Lower leg skin (tissue), 4 donors: ENCODE measurements around the gene GAS6. TPM values are rescaled to one million over a fixed set of nuclear protein-coding genes. Genes with fewer than 3 reads are reported as not detected.
"Not testable (repeated sequence)": the region's sequence is repeated elsewhere in the genome, so short reads cannot be mapped to it uniquely, and the experiment has no call there.

Experiments
- DNase-seq, 2 donors: peaks; one replicate each; pipeline ENCODE4 v3.0.0-alpha.2; 2019; ENCODE audit warnings: low spot score in 2 of 2
- H3K4me3 ChIP-seq: fragments of 200-600 bp; sonication (generic); 2 replicates; pipeline ENCODE4 v1.5.1; 2017; ENCODE audit warnings: mild to moderate bottlenecking, low read depth; ENCODE audit not compliant: poor library complexity, severe bottlenecking
- CTCF ChIP-seq, 3 donors: fragments of 450-650 bp; IDR thresholded peaks; one replicate each; pipeline ENCODE4 v1.5.1; 2016; ENCODE audit warnings: antibody characterized with exemption in 3 of 3, mild to moderate bottlenecking in 3 of 3, moderate library complexity in 2 of 3
- POLR2A ChIP-seq, 2 donors: fragments of 450-650 bp; IDR thresholded peaks; one replicate each; pipeline ENCODE4 v1.6.1; 2016 to 2017; ENCODE audit warnings: antibody characterized with exemption in 2 of 2, mild to moderate bottlenecking in 1 of 2, moderate library complexity in 1 of 2
- WGBS, 2 donors: methylation state at CpG; one replicate each; pipeline ENCODE4 v1.1.5; 2018; 5-methylcytosine and 5-hydroxymethylcytosine counted together
- intact Hi-C: fragments of 100-400 bp; cut with DNase I; formaldehyde crosslinking; loops from one replicate; pipeline ENCODE4 v1.15.0; 2023; ENCODE audit warnings: low total_unique reads
- total RNA-seq, 4 donors: library from RNA; depleted of rRNA; stranded (reverse); fragments of >200 nt; gene quantifications; one replicate each; pipeline ENCODE4 v1.1.0, GENCODE V29; 2016

The GAS6 gene
- total RNA-seq, 4 donors from 2014 or later, result 176 to 307 (median 213) TPM

- 82 to 95% methylated on average over 8 to 15 of the region's 18 CpGs for WGBS, 2 donors
- TF ChIP-seq CTCF (IDR thresholded peaks at IDR 0.05) (no peak), POLR2A (IDR thresholded peaks at IDR 0.05) (no peak)
- no peak for DNase-seq
- intact Hi-C loops, result no loop called here
- H3K4me3 ChIP-seq, result no peak overlapping the region
These were observed 12.7 kb upstream of the GAS6 start for GRCh38 chr13:113876346-113877148.

- no peak for DNase-seq
- intact Hi-C loops, result no loop called here
- no peak for TF ChIP-seq CTCF (IDR thresholded peaks at IDR 0.05)
- no peak for TF ChIP-seq POLR2A (IDR thresholded peaks at IDR 0.05)
- WGBS, 2 donors, result 64 to 70% methylated on average over 11 of the region's 11 CpGs
- no peak overlapping the region for H3K4me3 ChIP-seq
These were observed 12.0 kb upstream of the GAS6 start for GRCh38 chr13:113875837-113876281.

- WGBS, 2 donors, result 88 to 92% methylated on average over 4 to 7 of the region's 8 CpGs
These were observed 11.5 kb upstream of the GAS6 start for GRCh38 chr13:113875429-113875815.

GRCh38 chr13:113874579-113875428, 10.9 kb upstream of the GAS6 start:
- TF ChIP-seq POLR2A (IDR thresholded peaks at IDR 0.05) (no peak), CTCF (IDR thresholded peaks at IDR 0.05) (no peak)
- no peak overlapping the region for H3K4me3 ChIP-seq
- WGBS, 2 donors, result 89% methylated on average over 26 of the region's 26 CpGs
- intact Hi-C loops, result no loop called here
- DNase-seq, result no peak

More at GRCh38 chr13:113875429-113875815, 11.5 kb upstream of the GAS6 start:
- intact Hi-C loops, result no loop called here
- no peak for TF ChIP-seq POLR2A (IDR thresholded peaks at IDR 0.05)
- TF ChIP-seq CTCF (IDR thresholded peaks at IDR 0.05), result no peak
- no peak for DNase-seq
- no peak overlapping the region for H3K4me3 ChIP-seq

GRCh38 chr13:113874177-113874576, 10.3 kb upstream of the GAS6 start:
- TF ChIP-seq POLR2A (IDR thresholded peaks at IDR 0.05), result no peak
- H3K4me3 ChIP-seq, result no peak overlapping the region
- intact Hi-C loops, result no loop called here
- 87 to 93% methylated on average over 7 to 10 of the region's 10 CpGs for WGBS, 2 donors
- DNase-seq, result no peak

GRCh38 chr13:113869263-113869662, 5.4 kb upstream of the GAS6 start:
- intact Hi-C loops, result no loop called here
- no peak for DNase-seq
- no peak overlapping the region for H3K4me3 ChIP-seq
- 81 to 96% methylated on average over 4 of the region's 4 CpGs for WGBS, 2 donors
- TF ChIP-seq POLR2A (IDR thresholded peaks at IDR 0.05), result no peak
- no peak for TF ChIP-seq CTCF (IDR thresholded peaks at IDR 0.05)

- H3K4me3 ChIP-seq, DNase-seq, intact Hi-C loops: not testable (repeated sequence)
- WGBS, 2 donors, result 85 to 86% methylated on average over 5 of the region's 5 CpGs
These were observed 4.0 kb upstream of the GAS6 start for GRCh38 chr13:113867913-113868312.
